PFSK-1 (cell line): ENCODE results near the gene ANO10.

Experiments
- FOXP2 ChIP-seq: optimal IDR thresholded peaks from 2 replicates; pipeline ENCODE3; 2011; ENCODE audit warnings: borderline replicate concordance, control low read depth, inconsistent platforms; ENCODE audit not compliant: insufficient read depth; ENCODE audit errors: extremely low read length, extremely low read depth
- POLR2AphosphoS5 ChIP-seq: IDR thresholded peaks from 2 replicates; pipeline ENCODE4 v1.6.1; 2012; ENCODE audit warnings: low read depth, mild to moderate bottlenecking, control low read depth, low read length, moderate library complexity
- REST ChIP-seq, 2 experiments: IDR thresholded peaks; 2 replicates each; pipeline versions ENCODE4 v1.6.1 to v1.8.0; 2011 to 2012; ENCODE audit warnings: low read depth in 2 of 2, low read length in 2 of 2, control low read depth in 1 of 2, inconsistent platforms in 1 of 2, mild to moderate bottlenecking in 1 of 2, moderate library complexity in 1 of 2; ENCODE audit not compliant: insufficient read depth in 1 of 2
- SIN3A ChIP-seq: IDR thresholded peaks from 2 replicates; pipeline ENCODE4 v1.6.1; 2012; ENCODE audit warnings: mild to moderate bottlenecking, low read length, moderate library complexity, borderline replicate concordance; ENCODE audit not compliant: insufficient read depth
- TAF1 ChIP-seq: IDR thresholded peaks from 2 replicates; pipeline ENCODE4 v1.6.1; 2012; ENCODE audit warnings: low read length, control low read depth, borderline replicate concordance; ENCODE audit not compliant: insufficient read depth

Gene ANO10

GRCh38 chr3:43533009-43533408 is 88.8 kb downstream of the ANO10 start:
- TF ChIP-seq POLR2AphosphoS5 (no peak), FOXP2 (no peak), TAF1 (no peak), SIN3A (no peak), REST (IDR thresholded peaks at IDR 0.05; ENCODE audit: insufficient read depth in 1 of 2, low read depth in 2 of 2, low read length in 2 of 2) (no peak)

GRCh38 chr3:43531835-43532234 is 90.0 kb downstream of the ANO10 start:
- no peak for TF ChIP-seq SIN3A
- TF ChIP-seq TAF1, result no peak
- no peak for TF ChIP-seq REST (IDR thresholded peaks at IDR 0.05; ENCODE audit: insufficient read depth in 1 of 2, low read depth in 2 of 2, low read length in 2 of 2)
- TF ChIP-seq POLR2AphosphoS5, result no peak
- TF ChIP-seq FOXP2, result no peak

GRCh38 chr3:43528498-43529099 is 93.2 kb downstream of the ANO10 start:
- TF ChIP-seq POLR2AphosphoS5, result no peak
- TF ChIP-seq SIN3A, result no peak
- TF ChIP-seq FOXP2, result no peak
- TF ChIP-seq REST (IDR thresholded peaks at IDR 0.05; ENCODE audit: insufficient read depth in 1 of 2, low read depth in 2 of 2, low read length in 2 of 2), result no peak
- TF ChIP-seq TAF1, result no peak

- TF ChIP-seq POLR2AphosphoS5, result no peak
- TF ChIP-seq FOXP2, result no peak
- no peak for TF ChIP-seq SIN3A
- TF ChIP-seq TAF1, result no peak
- TF ChIP-seq REST (IDR thresholded peaks at IDR 0.05; ENCODE audit: insufficient read depth in 1 of 2, low read depth in 2 of 2, low read length in 2 of 2), result no peak
These were observed 94.9 kb downstream of the ANO10 start for GRCh38 chr3:43526956-43527355.
